Stimulated activated naive CD8-positive, alpha-beta T cell treated with anti-CD3 and anti-CD28 coated beads, Interleukin-15, amount 100 ng/mL, for 72 hours (primary cell): ENCODE results near the gene PCDHGA7.
A peak's percentile ranks its signal among the peaks of the same experiment; 100 is the strongest.
"Not testable (repeated sequence)": the region's sequence is repeated elsewhere in the genome, so short reads cannot be mapped to it uniquely, and the experiment has no call there.

ENCODE experiments used
- ATAC-seq: fragments of 150-1000 bp; cut with Tn5 transposase; 2 replicates; pipeline ENCODE4 v1.10.0; 2021; ENCODE audit warnings: mild to moderate bottlenecking, moderate library complexity
- DNase-seq, 2 donors: peaks; one replicate each; pipeline ENCODE4 v3.0.0; 2021 to 2022
- H3K27ac Mint-ChIP-seq, 2 donors: one replicate each; pipeline ENCODE4 v1.8.0; 2022; ENCODE audit warnings: mild to moderate bottlenecking in 2 of 2, mixed read lengths in 2 of 2, moderate library complexity in 2 of 2
- H3K27me3 Mint-ChIP-seq: one replicate; pipeline ENCODE4 v1.8.0; 2022; ENCODE audit warnings: mixed read lengths
- H3K4me1 Mint-ChIP-seq: one replicate; pipeline ENCODE4 v1.8.0; 2022; ENCODE audit warnings: mild to moderate bottlenecking, mixed read lengths
- H3K4me3 Mint-ChIP-seq, 2 donors: one replicate each; pipeline ENCODE4 v1.8.0; 2022; ENCODE audit warnings: mild to moderate bottlenecking in 2 of 2, mixed read lengths in 2 of 2, moderate library complexity in 1 of 2
- H3K9me3 Mint-ChIP-seq, 2 donors: one replicate each; pipeline ENCODE4 v1.8.0; 2022; ENCODE audit warnings: mixed read lengths in 2 of 2

The PCDHGA7 gene

DNA sequence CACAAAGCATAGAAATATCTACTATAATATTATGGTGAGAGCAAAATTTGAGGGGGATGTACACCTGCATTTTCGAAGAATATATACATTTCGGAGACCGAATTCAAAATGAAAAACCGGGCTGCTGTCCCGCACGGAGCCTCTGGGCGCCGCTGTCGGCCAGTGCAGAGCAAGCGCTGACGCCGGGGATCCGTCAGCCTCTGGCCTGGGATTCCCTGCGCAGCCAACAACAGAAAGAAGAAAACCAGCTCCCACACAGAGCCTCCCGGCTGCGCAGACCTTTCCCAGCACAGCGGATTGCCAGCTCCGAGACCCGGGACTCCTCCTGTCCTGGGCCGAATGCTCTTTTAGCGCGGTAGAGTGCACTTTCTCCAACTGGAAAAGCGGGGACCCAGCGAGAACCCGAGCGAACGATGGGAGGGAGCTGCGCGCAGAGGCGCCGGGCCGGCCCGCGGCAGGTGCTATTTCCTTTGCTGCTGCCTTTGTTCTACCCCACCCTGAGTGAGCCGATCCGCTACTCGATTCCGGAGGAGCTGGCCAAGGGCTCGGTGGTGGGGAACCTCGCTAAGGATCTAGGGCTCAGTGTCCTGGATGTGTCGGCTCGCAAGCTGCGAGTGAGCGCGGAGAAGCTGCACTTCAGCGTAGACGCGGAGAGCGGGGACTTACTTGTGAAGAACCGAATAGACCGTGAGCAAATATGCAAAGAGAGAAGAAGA lies 25.4 kb downstream of the PCDHGA7 start, which contains the start of gene PCDHGB6:
TSS of gene PCDHGB6 (plus strand) at position 232 of the 716 bp plus-strand sequence. CDS start at position 414, 182 bp downstream.
- Mint-ChIP-seq H3K27me3 (peaks cover 79% of the 10 kb centered on the region), H3K9me3 (peaks cover 10 to 49% of the 10 kb centered on the region in 2 donors), H3K27ac (peak within 1 kb of the TSS in 1 of 2 donors; percentile 9), H3K4me3 (peak within 1 kb of the TSS; percentile 73 to 81), H3K4me1 (peaks cover 13% of the 10 kb centered on the region)
- ATAC-seq (peak; percentile 76), DNase-seq (peak in 1 of 2 donors; percentile 52)

GRCh38 chr5:141409598-141410306 lies 27.2 kb downstream of the PCDHGA7 start:
- H3K4me3 Mint-ChIP-seq, result no peak overlapping the region
- ATAC-seq (no peak), DNase-seq (no peak)
- peaks cover 10 to 38% of the 10 kb centered on the region in 2 donors for H3K9me3 Mint-ChIP-seq
- peaks cover 79% of the 10 kb centered on the region for H3K27me3 Mint-ChIP-seq
- H3K4me1 Mint-ChIP-seq, result peaks cover 26% of the 10 kb centered on the region
- no peak overlapping the region for H3K27ac Mint-ChIP-seq

DNA sequence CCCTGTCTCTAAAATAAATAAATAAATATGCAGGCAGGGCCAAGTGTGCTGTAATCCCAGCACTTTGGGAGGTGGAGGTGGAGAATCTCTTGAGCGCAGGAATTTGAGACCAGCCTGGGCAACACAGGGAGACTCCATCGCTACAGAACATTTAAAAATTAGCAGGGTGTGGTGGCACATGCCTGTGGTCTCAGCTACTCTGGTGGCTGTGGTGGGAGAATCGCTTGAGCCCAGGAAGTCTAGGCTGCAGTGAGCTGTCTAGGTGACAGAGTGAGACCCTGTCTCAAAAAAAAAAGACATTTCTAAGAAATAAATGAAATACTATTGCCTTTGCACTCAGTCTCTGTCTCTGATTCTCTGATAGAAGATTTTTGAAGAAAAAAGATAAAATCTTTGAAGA lies 29.0 kb downstream of the PCDHGA7 start:
- ATAC-seq (no peak), DNase-seq (no peak)
- Mint-ChIP-seq H3K27ac (no peak overlapping the region), H3K4me1 (peaks cover 32% of the 10 kb centered on the region), H3K9me3 (peaks cover 10 to 29% of the 10 kb centered on the region in 2 donors), H3K27me3 (peaks cover 81% of the 10 kb centered on the region), H3K4me3 (no peak overlapping the region)

GRCh38 chr5:141412854-141413539 lies 30.5 kb downstream of the PCDHGA7 start, which contains the start of gene PCDHGA10:
TSS of gene PCDHGA10 (plus strand) at chr5:141412987. CDS start at chr5:141413176, 189 bp downstream.
- H3K4me1 Mint-ChIP-seq, result peaks cover 36% of the 10 kb centered on the region
- peak within 1 kb of the TSS; percentile 89 to 91 for H3K4me3 Mint-ChIP-seq
- H3K27me3 Mint-ChIP-seq, result peaks cover 82% of the 10 kb centered on the region
- DNase-seq, result peak; percentile 56 to 64
- ATAC-seq, result peak; percentile 78
- peak within 1 kb of the TSS in 1 of 2 donors; percentile 96 for H3K27ac Mint-ChIP-seq
- peaks cover 10 to 28% of the 10 kb centered on the region in 2 donors for H3K9me3 Mint-ChIP-seq

GRCh38 chr5:141413540-141414069 lies 31.1 kb downstream of the PCDHGA7 start:
- Mint-ChIP-seq H3K27me3 (peaks cover 82% of the 10 kb centered on the region), H3K4me3 (peak overlapping the region; percentile 89 to 91), H3K4me1 (peaks cover 35% of the 10 kb centered on the region), H3K27ac (peak overlapping the region in 1 of 2 donors; percentile 96), H3K9me3 (peaks cover 12 to 28% of the 10 kb centered on the region in 2 donors)
- ATAC-seq, result no peak
- no peak for DNase-seq

- Mint-ChIP-seq H3K4me1 (peaks cover 35% of the 10 kb centered on the region), H3K9me3 (peaks cover 12 to 26% of the 10 kb centered on the region in 2 donors)
- H3K27ac Mint-ChIP-seq, result not testable (repeated sequence)
Measured at GRCh38 chr5:141414548-141415274, 32.2 kb downstream of the PCDHGA7 start.

GRCh38 chr5:141415275-141415618 lies 32.7 kb downstream of the PCDHGA7 start:
- Mint-ChIP-seq H3K27me3 (peaks cover 82% of the 10 kb centered on the region), H3K4me1 (peaks cover 35% of the 10 kb centered on the region), H3K9me3 (peaks cover 10 to 21% of the 10 kb centered on the region in 2 donors), H3K4me3 (peak overlapping the region; percentile 39 to 55)
- not testable (repeated sequence) for H3K27ac Mint-ChIP-seq, DNase-seq, ATAC-seq

More at GRCh38 chr5:141414548-141415274, 32.2 kb downstream of the PCDHGA7 start:
- not testable (repeated sequence) for DNase-seq, ATAC-seq
- Mint-ChIP-seq H3K4me3 (peak overlapping the region; percentile 39 to 55), H3K27me3 (peaks cover 82% of the 10 kb centered on the region)

DNA sequence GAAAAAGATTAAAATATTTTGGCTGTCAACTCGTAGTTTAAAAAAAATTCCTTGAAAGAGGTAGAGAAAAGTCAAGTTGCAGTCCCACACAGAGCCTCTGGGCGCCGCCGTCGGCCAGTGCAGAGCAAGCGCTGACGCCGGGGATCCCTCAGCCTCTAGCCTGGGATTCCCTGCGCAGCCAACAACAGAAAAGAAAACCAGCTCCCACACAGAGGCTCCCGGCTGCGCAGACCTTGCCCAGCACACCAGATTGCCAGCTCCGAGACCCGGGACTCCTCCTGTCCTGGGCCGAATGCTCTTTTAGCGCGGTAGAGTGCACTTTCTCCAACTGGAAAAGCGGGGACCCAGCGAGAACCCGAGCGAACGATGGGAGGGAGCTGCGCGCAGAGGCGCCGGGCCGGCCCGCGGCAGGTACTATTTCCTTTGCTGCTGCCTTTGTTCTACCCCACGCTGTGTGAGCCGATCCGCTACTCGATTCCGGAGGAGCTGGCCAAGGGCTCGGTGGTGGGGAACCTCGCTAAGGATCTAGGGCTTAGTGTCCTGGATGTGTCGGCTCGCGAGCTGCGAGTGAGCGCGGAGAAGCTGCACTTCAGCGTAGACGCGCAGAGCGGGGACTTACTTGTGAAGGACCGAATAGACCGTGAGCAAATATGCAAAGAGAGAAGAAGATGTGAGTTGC lies 35.1 kb downstream of the PCDHGA7 start, which contains the start of gene PCDHGB7:
TSS of gene PCDHGB7 (plus strand) at position 184 of the 679 bp plus-strand sequence. CDS start at position 367, 183 bp downstream.
- peaks cover 13 to 34% of the 10 kb centered on the region in 2 donors for H3K9me3 Mint-ChIP-seq
- ATAC-seq (peak; percentile 85), DNase-seq (peak; percentile 52 to 65)
- H3K27ac Mint-ChIP-seq, result peak within 1 kb of the TSS in 1 of 2 donors; percentile 85
- H3K4me1 Mint-ChIP-seq, result peaks cover 46% of the 10 kb centered on the region
- peaks cover 97% of the 10 kb centered on the region for H3K27me3 Mint-ChIP-seq
- H3K4me3 Mint-ChIP-seq, result peak within 1 kb of the TSS; percentile 87

- ATAC-seq, result no peak
- peaks cover 31% of the 10 kb centered on the region for H3K4me1 Mint-ChIP-seq
- no peak overlapping the region for H3K27ac Mint-ChIP-seq
- peaks cover 17 to 36% of the 10 kb centered on the region in 2 donors for H3K9me3 Mint-ChIP-seq
- peaks cover 97% of the 10 kb centered on the region for H3K27me3 Mint-ChIP-seq
- H3K4me3 Mint-ChIP-seq, result no peak overlapping the region
- DNase-seq, result no peak
Measured at GRCh38 chr5:141419074-141419880, 36.7 kb downstream of the PCDHGA7 start.

GRCh38 chr5:141420855-141421488 lies 38.4 kb downstream of the PCDHGA7 start, which contains the start of gene PCDHGA11:
TSS of gene PCDHGA11 (plus strand) at chr5:141421051. CDS start at chr5:141421228, 177 bp downstream.
- ATAC-seq, result peak; percentile 53
- peak within 1 kb of the TSS in 1 of 2 donors; percentile 64 for H3K27ac Mint-ChIP-seq
- peaks cover 95% of the 10 kb centered on the region for H3K27me3 Mint-ChIP-seq
- DNase-seq, result peak; percentile 53 to 57
- peaks cover 21% of the 10 kb centered on the region for H3K4me1 Mint-ChIP-seq
- peak within 1 kb of the TSS; percentile 82 to 85 for H3K4me3 Mint-ChIP-seq
- peaks cover 17 to 36% of the 10 kb centered on the region in 2 donors for H3K9me3 Mint-ChIP-seq

DNA sequence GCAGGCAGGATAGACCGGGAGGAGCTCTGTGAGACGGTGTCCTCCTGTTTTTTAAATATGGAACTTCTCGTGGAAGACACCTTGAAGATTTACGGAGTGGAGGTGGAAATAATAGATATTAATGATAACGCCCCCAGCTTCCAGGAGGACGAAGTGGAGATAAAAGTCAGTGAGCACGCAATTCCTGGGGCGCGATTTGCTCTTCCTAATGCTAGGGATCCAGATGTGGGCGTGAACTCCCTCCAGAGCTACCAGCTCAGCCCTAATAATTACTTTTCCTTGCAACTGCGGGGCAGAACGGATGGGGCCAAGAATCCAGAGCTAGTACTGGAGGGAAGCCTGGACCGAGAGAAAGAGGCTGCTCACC lies 38.9 kb downstream of the PCDHGA7 start:
- H3K27me3 Mint-ChIP-seq, result peaks cover 95% of the 10 kb centered on the region
- DNase-seq (no peak), ATAC-seq (no peak)
- peak overlapping the region; percentile 82 to 85 for H3K4me3 Mint-ChIP-seq
- peak overlapping the region in 1 of 2 donors; percentile 42 for H3K27ac Mint-ChIP-seq
- H3K9me3 Mint-ChIP-seq, result peaks cover 17 to 36% of the 10 kb centered on the region in 2 donors
- H3K4me1 Mint-ChIP-seq, result peaks cover 21% of the 10 kb centered on the region

GRCh38 chr5:141422742-141423291 lies 40.3 kb downstream of the PCDHGA7 start:
- peaks cover 98% of the 10 kb centered on the region for H3K27me3 Mint-ChIP-seq
- H3K9me3 Mint-ChIP-seq, result peaks cover 17 to 36% of the 10 kb centered on the region in 2 donors
- no peak overlapping the region for H3K4me3 Mint-ChIP-seq
- peaks cover 15% of the 10 kb centered on the region for H3K4me1 Mint-ChIP-seq
- no peak for ATAC-seq
- no peak for DNase-seq
- no peak overlapping the region for H3K27ac Mint-ChIP-seq
